ACC112 (cell line): ENCODE measurements around the gene DLG2.

Experiments
- H2AFZ ChIP-seq: fragments of 200-600 bp; sonication (generic); one replicate; pipeline ENCODE4 v1.6.0; 2017; ENCODE audit warnings: antibody characterized with exemption, low read length; ENCODE audit not compliant: unreplicated experiment
- H3K27ac ChIP-seq: fragments of 200-600 bp; sonication (generic); 2 replicates; pipeline ENCODE4 v1.5.1; 2014; ENCODE audit warnings: low read depth, mild to moderate bottlenecking, antibody characterized with exemption, low read length, moderate library complexity
- H3K27me3 ChIP-seq: fragments of 200-600 bp; sonication (generic); 2 replicates; pipeline ENCODE4 v1.6.1; 2014; ENCODE audit warnings: mild to moderate bottlenecking, antibody characterized with exemption, low read length, moderate library complexity, mixed read lengths; ENCODE audit not compliant: insufficient read depth
- H3K36me3 ChIP-seq: fragments of 200-600 bp; sonication (generic); 2 replicates; pipeline ENCODE4 v1.6.1; 2016; ENCODE audit warnings: mild to moderate bottlenecking, antibody characterized with exemption, low read length, moderate library complexity, mixed read lengths; ENCODE audit not compliant: insufficient read depth
- H3K4me1 ChIP-seq: fragments of 200-600 bp; sonication (generic); one replicate; pipeline ENCODE4 v1.6.1; 2016; ENCODE audit warnings: low read length, mixed read lengths; ENCODE audit not compliant: insufficient read depth, unreplicated experiment, control insufficient read depth
- H3K4me3 ChIP-seq: fragments of 200-600 bp; sonication (generic); 2 replicates; pipeline ENCODE4 v1.5.1; 2014; ENCODE audit warnings: mild to moderate bottlenecking, low read depth, low read length
- H3K79me2 ChIP-seq: fragments of 200-600 bp; sonication (generic); one replicate; pipeline ENCODE4 v1.6.0; 2016; ENCODE audit warnings: low read length; ENCODE audit not compliant: control insufficient read depth, unreplicated experiment, insufficient read depth

The DLG2 gene

GRCh38 chr11:84069048-84069447, 1558.1 kb downstream of the DLG2 start:
- Histone ChIP-seq H3K4me1 (no peaks in the 10 kb centered on the region), H3K79me2 (no peaks in the 10 kb centered on the region), H2AFZ (no peak overlapping the region), H3K36me3 (no peaks in the 10 kb centered on the region), H3K27ac (no peak overlapping the region), H3K4me3 (no peak overlapping the region), H3K27me3 (no peaks in the 10 kb centered on the region)

DNA sequence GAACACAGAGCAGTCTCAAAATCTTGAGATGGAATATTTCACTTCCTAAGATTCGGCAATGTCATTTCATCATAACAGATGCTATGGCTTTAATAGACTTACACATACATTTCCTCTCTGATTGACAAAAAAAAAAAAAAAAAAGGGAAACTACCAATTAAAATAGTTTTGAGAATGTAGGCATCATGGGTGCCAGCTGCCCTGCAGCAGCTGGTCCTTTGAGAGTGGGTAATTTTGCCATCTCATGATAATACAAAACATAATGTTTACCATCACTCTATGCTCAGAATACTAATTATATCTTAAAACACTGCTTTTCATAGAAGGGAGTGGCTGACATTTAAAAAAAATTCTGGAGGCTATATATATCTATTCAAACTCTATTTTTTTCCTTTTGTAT, 1565.4 kb downstream of the DLG2 start:
- H3K79me2 ChIP-seq, result no peaks in the 10 kb centered on the region
- no peaks in the 10 kb centered on the region for H3K36me3 ChIP-seq
- no peaks in the 10 kb centered on the region for H3K27me3 ChIP-seq
- no peak overlapping the region for H2AFZ ChIP-seq
- no peak overlapping the region for H3K4me3 ChIP-seq
- H3K4me1 ChIP-seq, result no peaks in the 10 kb centered on the region
- H3K27ac ChIP-seq, result no peak overlapping the region

- H3K27me3 ChIP-seq, result no peaks in the 10 kb centered on the region
- H3K36me3 ChIP-seq, result no peaks in the 10 kb centered on the region
- H2AFZ ChIP-seq, result no peak overlapping the region
- H3K4me1 ChIP-seq, result no peaks in the 10 kb centered on the region
- no peak overlapping the region for H3K4me3 ChIP-seq
- no peak overlapping the region for H3K27ac ChIP-seq
- no peaks in the 10 kb centered on the region for H3K79me2 ChIP-seq
Observed at GRCh38 chr11:84056653-84057376, 1570.3 kb downstream of the DLG2 start.

- H3K4me3 ChIP-seq, result no peak overlapping the region
- H3K4me1 ChIP-seq, result no peaks in the 10 kb centered on the region
- no peaks in the 10 kb centered on the region for H3K27me3 ChIP-seq
- H3K36me3 ChIP-seq, result no peaks in the 10 kb centered on the region
- H3K27ac ChIP-seq, result no peak overlapping the region
- H2AFZ ChIP-seq, result no peak overlapping the region
- H3K79me2 ChIP-seq, result no peaks in the 10 kb centered on the region
Observed at GRCh38 chr11:84045146-84045545, 1582.0 kb downstream of the DLG2 start.

DNA sequence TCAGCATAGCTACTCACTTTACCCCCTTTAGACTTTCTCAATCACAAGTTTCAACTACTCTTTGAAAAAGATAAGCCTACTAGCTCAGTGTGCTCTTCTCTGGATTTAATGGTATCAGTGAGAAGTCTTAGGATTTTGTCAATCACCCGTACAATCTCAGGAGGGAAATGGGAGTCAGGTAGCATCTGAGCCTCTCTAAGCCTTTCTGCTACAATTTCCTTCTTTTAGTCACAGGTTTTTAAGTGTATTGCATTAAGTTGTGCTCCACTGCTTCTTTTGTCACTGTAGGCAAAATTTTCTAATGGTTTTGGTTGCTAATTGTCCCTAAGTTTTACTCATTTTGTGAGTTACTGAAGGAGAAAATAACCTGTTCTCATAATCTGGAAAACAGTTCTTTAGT, 1582.4 kb downstream of the DLG2 start:
- Histone ChIP-seq H3K27me3 (no peaks in the 10 kb centered on the region), H3K79me2 (no peaks in the 10 kb centered on the region), H3K27ac (no peak overlapping the region)

DNA sequence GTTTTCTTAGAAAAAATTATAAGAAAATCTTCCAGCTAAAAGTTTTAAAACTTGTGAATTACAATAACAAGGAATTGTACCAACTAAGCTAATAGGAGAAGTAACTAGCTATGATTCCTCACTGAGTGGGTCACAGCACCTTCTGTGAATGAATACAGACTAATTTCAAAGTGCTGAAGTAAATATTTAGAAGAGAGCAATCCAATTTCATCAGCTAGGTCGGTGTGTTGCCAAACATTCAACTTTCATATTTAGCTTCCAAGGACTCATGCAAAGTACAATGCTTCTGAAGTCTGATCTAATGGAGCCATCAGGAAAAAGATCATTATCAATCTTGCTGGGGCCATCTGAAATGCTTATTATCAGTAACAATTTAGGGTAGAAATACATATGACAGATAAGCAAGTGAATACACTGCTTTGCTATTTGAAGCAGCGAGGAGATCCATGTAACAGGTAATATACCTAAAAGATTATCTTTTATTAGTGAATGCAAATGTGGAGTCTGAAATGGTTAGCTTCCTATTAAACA, 1590.4 kb downstream of the DLG2 start:
- H3K36me3 ChIP-seq, result no peaks in the 10 kb centered on the region
- H3K4me1 ChIP-seq, result no peaks in the 10 kb centered on the region
- no peaks in the 10 kb centered on the region for H3K27me3 ChIP-seq
- no peak overlapping the region for H3K4me3 ChIP-seq
- no peak overlapping the region for H3K27ac ChIP-seq
- no peaks in the 10 kb centered on the region for H3K79me2 ChIP-seq
- no peak overlapping the region for H2AFZ ChIP-seq

More for the DNA sequence above, 1582.4 kb downstream of the DLG2 start:
- no peaks in the 10 kb centered on the region for H3K36me3 ChIP-seq
- H2AFZ ChIP-seq, result no peak overlapping the region
- H3K4me3 ChIP-seq, result no peak overlapping the region
- H3K4me1 ChIP-seq, result no peaks in the 10 kb centered on the region

DNA sequence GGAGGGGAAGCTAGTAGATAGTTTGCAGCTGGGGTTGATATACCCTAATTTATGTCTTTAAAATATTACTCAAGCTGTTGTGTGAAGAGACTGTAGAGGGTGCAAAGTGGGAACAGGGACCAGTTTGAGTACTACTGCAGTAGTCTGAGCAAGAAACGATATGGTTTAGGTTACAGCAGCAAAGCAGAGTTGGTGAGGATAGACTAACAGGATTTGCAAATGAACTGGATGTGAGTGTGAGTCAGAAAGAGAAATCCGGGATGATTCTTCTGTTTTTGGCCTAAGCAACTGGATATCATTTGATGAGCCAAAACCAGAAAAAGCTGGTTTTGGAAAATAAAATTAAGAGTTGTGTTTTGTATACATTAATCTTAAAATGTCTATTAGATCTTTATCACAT, 1591.5 kb downstream of the DLG2 start:
- no peak overlapping the region for H3K4me3 ChIP-seq
- H3K36me3 ChIP-seq, result no peaks in the 10 kb centered on the region
- no peaks in the 10 kb centered on the region for H3K4me1 ChIP-seq
- H3K27ac ChIP-seq, result no peak overlapping the region
- H2AFZ ChIP-seq, result no peak overlapping the region
- H3K79me2 ChIP-seq, result no peaks in the 10 kb centered on the region
- no peaks in the 10 kb centered on the region for H3K27me3 ChIP-seq

DNA sequence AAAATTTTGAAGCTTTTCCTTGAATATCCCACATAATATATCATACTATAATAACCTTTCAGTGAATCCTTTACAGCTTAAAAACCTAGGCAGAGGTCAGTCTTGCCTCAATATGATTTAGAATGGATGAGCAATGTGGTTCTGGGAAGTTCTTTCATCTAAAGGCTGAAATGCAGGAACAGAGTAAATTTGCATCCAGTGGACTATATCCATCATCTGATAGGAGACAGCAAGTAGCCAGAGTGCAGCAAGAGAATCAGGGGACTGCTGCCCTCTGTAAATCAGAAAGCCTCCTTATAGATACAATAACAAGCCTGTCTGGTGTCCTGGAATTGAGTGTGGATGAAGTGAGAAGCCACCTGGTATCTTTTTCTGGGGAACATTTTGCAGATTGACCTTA, 1592.7 kb downstream of the DLG2 start:
- no peak overlapping the region for H3K27ac ChIP-seq
- no peaks in the 10 kb centered on the region for H3K79me2 ChIP-seq
- H3K36me3 ChIP-seq, result no peaks in the 10 kb centered on the region
- no peaks in the 10 kb centered on the region for H3K4me1 ChIP-seq
- no peaks in the 10 kb centered on the region for H3K27me3 ChIP-seq
- H3K4me3 ChIP-seq, result no peak overlapping the region
- H2AFZ ChIP-seq, result no peak overlapping the region

DNA sequence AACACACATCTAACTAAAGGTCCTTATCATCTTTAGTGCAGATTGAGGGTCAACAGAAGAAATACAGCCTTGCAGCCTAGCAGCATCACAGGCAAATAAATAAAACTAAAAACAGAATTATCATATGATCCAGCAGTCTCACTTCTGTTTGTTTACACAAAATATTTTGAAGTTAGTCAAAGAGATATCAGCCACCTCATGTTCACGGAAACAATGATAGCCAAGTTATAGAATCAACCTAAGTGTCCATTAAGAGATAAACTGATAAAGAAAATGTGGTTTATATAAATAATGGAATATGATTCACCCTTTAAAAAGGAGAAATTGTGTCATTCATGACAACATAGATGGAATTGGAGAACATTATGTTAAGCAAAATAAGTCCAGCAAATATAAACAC, 1602.9 kb downstream of the DLG2 start:
- H2AFZ ChIP-seq, result no peak overlapping the region
- no peaks in the 10 kb centered on the region for H3K27me3 ChIP-seq
- H3K4me1 ChIP-seq, result no peaks in the 10 kb centered on the region
- no peak overlapping the region for H3K4me3 ChIP-seq
- H3K79me2 ChIP-seq, result no peaks in the 10 kb centered on the region
- H3K36me3 ChIP-seq, result no peaks in the 10 kb centered on the region
- no peak overlapping the region for H3K27ac ChIP-seq

DNA sequence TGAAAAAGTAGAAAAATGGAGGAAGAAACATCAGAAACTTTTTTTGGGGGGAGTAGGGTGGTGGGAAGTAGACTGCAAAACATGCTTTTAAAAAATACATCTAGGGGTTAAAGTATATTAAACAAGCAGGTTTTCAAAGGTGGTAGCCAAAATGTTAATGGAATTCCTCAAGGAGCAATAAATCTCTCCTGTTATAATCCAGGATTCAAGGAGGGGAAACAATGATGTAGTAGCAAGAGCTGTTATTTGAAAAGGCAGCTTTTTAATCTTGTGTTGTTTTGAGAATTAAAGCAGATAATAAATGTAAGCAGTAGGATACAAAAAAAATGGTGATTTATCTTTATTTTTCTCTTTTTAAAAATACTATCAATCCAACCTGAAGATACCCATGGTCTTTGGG, 1604.4 kb downstream of the DLG2 start:
- Histone ChIP-seq H3K36me3 (no peaks in the 10 kb centered on the region), H3K4me3 (no peak overlapping the region), H3K4me1 (no peaks in the 10 kb centered on the region), H3K27me3 (no peaks in the 10 kb centered on the region), H2AFZ (no peak overlapping the region), H3K27ac (no peak overlapping the region), H3K79me2 (no peaks in the 10 kb centered on the region)

DNA sequence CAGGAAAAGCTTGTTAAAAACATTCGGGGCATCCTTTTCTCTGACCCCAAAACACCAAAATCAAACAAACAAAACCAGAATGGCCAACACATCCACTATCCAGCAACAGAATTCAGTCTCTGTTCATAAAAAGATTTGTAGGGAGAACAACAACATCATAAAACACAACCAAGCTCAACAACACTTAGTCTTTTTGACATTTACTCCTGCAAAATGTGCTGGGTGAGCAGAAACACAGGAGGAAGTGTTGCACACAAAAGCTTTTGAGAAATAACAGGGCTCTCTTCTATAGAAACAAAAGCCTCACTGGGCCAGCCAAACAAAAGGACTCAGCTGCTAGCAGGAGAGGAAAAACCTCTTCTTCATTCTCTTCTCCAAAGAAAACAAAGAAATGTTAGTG, 1604.9 kb downstream of the DLG2 start:
- no peaks in the 10 kb centered on the region for H3K79me2 ChIP-seq
- no peak overlapping the region for H3K4me3 ChIP-seq
- H3K27ac ChIP-seq, result no peak overlapping the region
- no peaks in the 10 kb centered on the region for H3K4me1 ChIP-seq
- no peak overlapping the region for H2AFZ ChIP-seq
- H3K27me3 ChIP-seq, result no peaks in the 10 kb centered on the region
- H3K36me3 ChIP-seq, result no peaks in the 10 kb centered on the region
